Chondrocyte (in vitro differentiated cells): ENCODE data around the gene DHRS7C. TPM values are rescaled to one million over a fixed set of nuclear protein-coding genes. Genes with fewer than 3 reads are reported as not detected.

Source experiments
- DNase-seq: peaks from one replicate; pipeline ENCODE4 v3.0.0; 2021; ENCODE audit warnings: mixed read lengths, low spot score
- H3K27ac Mint-ChIP-seq: one replicate; pipeline ENCODE4 v1.8.0; 2021; ENCODE audit warnings: mild to moderate bottlenecking, moderate library complexity, mixed read lengths; ENCODE audit not compliant: unreplicated experiment
- H3K27me3 Mint-ChIP-seq: 2 replicates; pipeline ENCODE4 v1.8.0; 2021; ENCODE audit warnings: low read depth, mixed read lengths
- H3K36me3 Mint-ChIP-seq: 2 replicates; pipeline ENCODE4 v1.8.0; 2021; ENCODE audit warnings: low read depth, mixed read lengths
- H3K4me1 Mint-ChIP-seq: 2 replicates; pipeline ENCODE4 v1.8.0; 2021; ENCODE audit warnings: low read depth, mild to moderate bottlenecking, mixed read lengths
- H3K4me3 Mint-ChIP-seq: one replicate; pipeline ENCODE4 v1.8.0; 2021; ENCODE audit warnings: mild to moderate bottlenecking, moderate library complexity, mixed read lengths; ENCODE audit not compliant: unreplicated experiment
- H3K9me3 Mint-ChIP-seq: 2 replicates; pipeline ENCODE4 v1.8.0; 2021; ENCODE audit warnings: low read depth, mixed read lengths
- CTCF ChIP-seq: fragments of 200-600 bp; sonication (generic); IDR thresholded peaks from 2 replicates; pipeline ENCODE4 v1.5.0; 2021; ENCODE audit warnings: antibody characterized with exemption, mild to moderate bottlenecking, moderate library complexity
- total RNA-seq: library from RNA; stranded (reverse); gene quantifications from 3 replicates; pipeline ENCODE4 v1.2.1, GENCODE V29; 2021

DHRS7C gene
- total RNA-seq, 1 donor from 2014 or later = not detected

- Mint-ChIP-seq H3K36me3 (no peaks in the 10 kb centered on the region), H3K4me1 (peaks cover 32% of the 10 kb centered on the region), H3K27me3 (no peaks in the 10 kb centered on the region), H3K27ac (peak within 1 kb of the TSS; percentile 72), H3K9me3 (peaks cover 3% of the 10 kb centered on the region), H3K4me3 (no peak within 1 kb of the TSS)
- no peak for TF ChIP-seq CTCF
- DNase-seq = no peak
Measured at GRCh38 chr17:9821921-9822320, 30.5 kb upstream of the DHRS7C start, which contains the start of gene GSG1L2. TSS of gene GSG1L2 (minus strand) at chr17:9822079. CDS start at chr17:9822071, 8 bp downstream.

- H3K27me3 Mint-ChIP-seq = no peaks in the 10 kb centered on the region
- H3K4me3 Mint-ChIP-seq = no peak overlapping the region
- no peak for TF ChIP-seq CTCF
- DNase-seq = no peak
- H3K4me1 Mint-ChIP-seq = peaks cover 23% of the 10 kb centered on the region
- H3K36me3 Mint-ChIP-seq = no peaks in the 10 kb centered on the region
- H3K9me3 Mint-ChIP-seq = peaks cover 3% of the 10 kb centered on the region
- peak overlapping the region; percentile 22 for H3K27ac Mint-ChIP-seq
Measured at GRCh38 chr17:9820448-9820847, 29.1 kb upstream of the DHRS7C start.

- H3K9me3 Mint-ChIP-seq = peaks cover 3% of the 10 kb centered on the region
- no peaks in the 10 kb centered on the region for H3K27me3 Mint-ChIP-seq
- no peak overlapping the region for H3K27ac Mint-ChIP-seq
- no peak for TF ChIP-seq CTCF
- DNase-seq = no peak
- H3K4me1 Mint-ChIP-seq = peaks cover 15% of the 10 kb centered on the region
- no peaks in the 10 kb centered on the region for H3K36me3 Mint-ChIP-seq
- H3K4me3 Mint-ChIP-seq = no peak overlapping the region
Measured at GRCh38 chr17:9818760-9819159, 27.4 kb upstream of the DHRS7C start.

GRCh38 chr17:9817086-9817485 is 25.7 kb upstream of the DHRS7C start:
- no peaks in the 10 kb centered on the region for H3K9me3 Mint-ChIP-seq
- H3K4me3 Mint-ChIP-seq = no peak overlapping the region

GRCh38 chr17:9816472-9816871 is 25.1 kb upstream of the DHRS7C start:
- no peaks in the 10 kb centered on the region for H3K9me3 Mint-ChIP-seq
- TF ChIP-seq CTCF = no peak
- no peak for DNase-seq
- H3K36me3 Mint-ChIP-seq = no peaks in the 10 kb centered on the region
- H3K4me3 Mint-ChIP-seq = no peak overlapping the region
- H3K4me1 Mint-ChIP-seq = peaks cover 15% of the 10 kb centered on the region
- H3K27me3 Mint-ChIP-seq = no peaks in the 10 kb centered on the region
- no peak overlapping the region for H3K27ac Mint-ChIP-seq

More at GRCh38 chr17:9817086-9817485, 25.7 kb upstream of the DHRS7C start:
- H3K4me1 Mint-ChIP-seq = peaks cover 15% of the 10 kb centered on the region
- no peaks in the 10 kb centered on the region for H3K36me3 Mint-ChIP-seq
- H3K27me3 Mint-ChIP-seq = no peaks in the 10 kb centered on the region
- no peak overlapping the region for H3K27ac Mint-ChIP-seq
- DNase-seq = no peak
- TF ChIP-seq CTCF = no peak
